CD14-positive monocyte (primary cell): ENCODE data around the gene AATK. TPM values are rescaled to one million over a fixed set of nuclear protein-coding genes. Genes with fewer than 3 reads are reported as not detected.

ENCODE experiments used
- DNase-seq, 3 donors: peaks; one replicate each; pipeline ENCODE4 v3.0.0-alpha.2; 2011 to 2022
- H2AFZ ChIP-seq: 2 replicates; pipeline ENCODE4 v1.6.0; 2012; ENCODE audit warnings: mild to moderate bottlenecking, low read depth, low read length, inconsistent platforms; ENCODE audit not compliant: insufficient read depth, poor library complexity, severe bottlenecking
- H3K27ac ChIP-seq, 2 donors: 1 replicate in 1 of 2; 2 replicates in 1 of 2; pipeline ENCODE4 v1.5.1; 2012 to 2013; ENCODE audit warnings: low read length in 2 of 2, control low read depth in 1 of 2, inconsistent platforms in 1 of 2, low read depth in 1 of 2, mild to moderate bottlenecking in 1 of 2
- H3K27me3 ChIP-seq, 2 donors: one replicate each; pipeline versions ENCODE4 v1.6.0 to v1.6.1; 2011 to 2013; ENCODE audit warnings: low read length in 2 of 2; ENCODE audit not compliant: control insufficient read depth in 2 of 2, insufficient read depth in 2 of 2
- H3K36me3 ChIP-seq, 2 donors: replicated peaks in 1 of 2; 1 replicate in 1 of 2; 2 replicates in 1 of 2; pipeline versions ENCODE4 v1.5.1 to v1.6.1; 2012 to 2013; ENCODE audit warnings: low read length in 2 of 2, control low read depth in 1 of 2, inconsistent platforms in 1 of 2, mild to moderate bottlenecking in 1 of 2; ENCODE audit not compliant: insufficient read depth in 2 of 2, control insufficient read depth in 1 of 2
- H3K4me1 ChIP-seq, 2 donors: 1 replicate in 1 of 2; 2 replicates in 1 of 2; pipeline versions ENCODE4 v1.5.1 to v1.6.1; 2012 to 2013; ENCODE audit warnings: low read length in 2 of 2, control low read depth in 1 of 2, inconsistent platforms in 1 of 2, mild to moderate bottlenecking in 1 of 2, moderate library complexity in 1 of 2; ENCODE audit not compliant: insufficient read depth in 2 of 2, control insufficient read depth in 1 of 2
- H3K4me2 ChIP-seq: replicated peaks from 2 replicates; pipeline ENCODE3; 2012; ENCODE audit warnings: low read length, moderate library complexity, mild to moderate bottlenecking; ENCODE audit not compliant: poor library complexity, severe bottlenecking; ENCODE audit errors: extremely low read depth
- H3K4me3 ChIP-seq, 3 experiments: fragments of 200-600 bp in 1 of 3; sonication (generic) in 1 of 3; replicated peaks in 1 of 3; 1 replicate in 2 of 3; 2 replicates in 1 of 3; pipeline ENCODE4 v1.5.1; 2011 to 2013; ENCODE audit warnings: low read length in 3 of 3, mild to moderate bottlenecking in 3 of 3, control low read depth in 2 of 3, low read depth in 2 of 3, inconsistent platforms in 1 of 3, moderate library complexity in 1 of 3
- H3K79me2 ChIP-seq: 2 replicates; pipeline ENCODE4 v1.6.0; 2012; ENCODE audit warnings: mild to moderate bottlenecking, control low read depth, inconsistent platforms, low read length, moderate library complexity; ENCODE audit not compliant: insufficient read depth
- H3K9ac ChIP-seq: 2 replicates; pipeline ENCODE4 v1.6.0; 2017; ENCODE audit warnings: low read length, mild to moderate bottlenecking; ENCODE audit not compliant: insufficient read depth, poor library complexity, severe bottlenecking
- H3K9me3 ChIP-seq, 2 donors: replicated peaks in 1 of 2; 1 replicate in 1 of 2; 2 replicates in 1 of 2; pipeline versions ENCODE4 v1.5.1 to v1.6.1; 2012 to 2013; ENCODE audit warnings: low read length in 2 of 2, control low read depth in 1 of 2; ENCODE audit not compliant: control insufficient read depth in 1 of 2, insufficient read depth in 1 of 2
- H4K20me1 ChIP-seq: 2 replicates; pipeline ENCODE4 v1.6.0; 2012; ENCODE audit warnings: mild to moderate bottlenecking, low read length, control low read depth, moderate library complexity; ENCODE audit not compliant: insufficient read depth
- H3K27ac Mint-ChIP-seq, 7 donors: one replicate each; pipeline ENCODE4 v1.8.0; 2020; ENCODE audit warnings: mild to moderate bottlenecking in 7 of 7, mixed read lengths in 7 of 7, moderate library complexity in 6 of 7, inconsistent platforms in 2 of 7
- H3K27me3 Mint-ChIP-seq, 3 donors: one replicate each; pipeline ENCODE4 v1.8.0; 2021 to 2022; ENCODE audit warnings: low read depth in 3 of 3, mild to moderate bottlenecking in 3 of 3, mixed read lengths in 3 of 3, moderate library complexity in 3 of 3, inconsistent platforms in 1 of 3
- H3K36me3 Mint-ChIP-seq, 2 donors: one replicate each; pipeline ENCODE4 v1.8.0; 2020; ENCODE audit warnings: mixed read lengths in 2 of 2, inconsistent platforms in 1 of 2, mild to moderate bottlenecking in 1 of 2
- H3K4me1 Mint-ChIP-seq: one replicate; pipeline ENCODE4 v1.8.0; 2020; ENCODE audit warnings: mild to moderate bottlenecking, mixed read lengths
- H3K4me3 Mint-ChIP-seq, 2 donors: one replicate each; pipeline ENCODE4 v1.8.0; 2020; ENCODE audit warnings: mild to moderate bottlenecking in 2 of 2, mixed read lengths in 2 of 2, moderate library complexity in 1 of 2
- H3K9me3 Mint-ChIP-seq, 7 donors: one replicate each; pipeline ENCODE4 v1.8.0; 2020 to 2022; ENCODE audit warnings: mixed read lengths in 7 of 7, mild to moderate bottlenecking in 6 of 7, moderate library complexity in 6 of 7, inconsistent platforms in 2 of 7
- CTCF ChIP-seq: fragments of 200-600 bp; IDR thresholded peaks from one replicate; pipeline ENCODE4 v1.8.0; 2022; ENCODE audit warnings: antibody characterized with exemption, mild to moderate bottlenecking
- WGBS: methylation state at CpG from one replicate; pipeline ENCODE4 v1.1.5; 2013; ENCODE audit warnings: missing lambda C conversion rate; ENCODE audit not compliant: insufficient coverage; 5-methylcytosine and 5-hydroxymethylcytosine counted together
- intact Hi-C, 2 donors: fragments of 100-400 bp; cut with micrococcal nuclease; formaldehyde crosslinking; loops; one replicate each; pipeline versions ENCODE4 v1.15.0 to v1.15.1; 2023
- polyA plus RNA-seq, 3 donors: library from polyadenylated mRNA; depleted of rRNA in 1 of 3; unstranded in 2 of 3; stranded (reverse) in 1 of 3; fragments of 300-500 nt in 2 of 3; fragments of >200 nt in 1 of 3; fragmentation: Illumina TruSeq in 2 of 3; gene quantifications; 1 replicate in 2 of 3; 2 replicates in 1 of 3; pipeline ENCODE4 v1.2.3, GENCODE V29; 2012 to 2021

Gene AATK
- polyA plus RNA-seq, 3 donors: 0.93 to 15.3 (median 2.0) TPM

- no peak overlapping the region for H3K27ac ChIP-seq
- Mint-ChIP-seq H3K4me1 (peaks cover 5% of the 10 kb centered on the region), H3K27ac (no peak overlapping the region), H3K27me3 (peaks cover 7 to 11% (median 8%) of the 10 kb centered on the region in 3 donors), H3K4me3 (no peak overlapping the region), H3K36me3 (no peaks in the 10 kb centered on the region), H3K9me3 (no peaks in the 10 kb centered on the region)
- 71% methylated on average over 6 of the region's 8 CpGs for WGBS
- TF ChIP-seq CTCF: no peak
- no peak overlapping the region for H3K4me3 ChIP-seq
- no peaks in the 10 kb centered on the region for H3K36me3 ChIP-seq
- intact Hi-C loops: no loop called here
- H3K79me2 ChIP-seq: no peaks in the 10 kb centered on the region
- H4K20me1 ChIP-seq: peaks cover 5% of the 10 kb centered on the region
- no peak overlapping the region for H2AFZ ChIP-seq
- H3K4me1 ChIP-seq: no peaks in the 10 kb centered on the region
- H3K9ac ChIP-seq: no peak overlapping the region
- H3K9me3 ChIP-seq: no peaks in the 10 kb centered on the region
- DNase-seq: no peak
- no peaks in the 10 kb centered on the region for H3K27me3 ChIP-seq
- H3K4me2 ChIP-seq: no peak overlapping the region
Observed at GRCh38 chr17:81074875-81075274, 91.1 kb downstream of the AATK start.

- Histone ChIP-seq H3K9me3 (no peaks in the 10 kb centered on the region), H3K27me3 (no peaks in the 10 kb centered on the region), H3K4me2 (no peak overlapping the region), H3K27ac (no peak overlapping the region), H3K4me3 (no peak overlapping the region), H3K9ac (no peak overlapping the region), H3K36me3 (no peaks in the 10 kb centered on the region), H3K79me2 (no peaks in the 10 kb centered on the region), H3K4me1 (no peaks in the 10 kb centered on the region), H2AFZ (no peak overlapping the region), H4K20me1 (peaks cover 5% of the 10 kb centered on the region)
- no peak for DNase-seq
- Mint-ChIP-seq H3K27ac (no peak overlapping the region), H3K9me3 (no peaks in the 10 kb centered on the region), H3K4me3 (no peak overlapping the region), H3K4me1 (peaks cover 5% of the 10 kb centered on the region), H3K36me3 (no peaks in the 10 kb centered on the region), H3K27me3 (peaks cover 7 to 11% (median 8%) of the 10 kb centered on the region in 3 donors)
- TF ChIP-seq CTCF: no peak
- WGBS: 93% methylated on average over 42 of the region's 42 CpGs
- intact Hi-C loops: no loop called here
Observed at GRCh38 chr17:81073967-81074839, 91.8 kb downstream of the AATK start.
